GM19328 (cell line): ENCODE measurements around the gene ATP8B2.
"Not testable (repeated sequence)": the region's sequence is repeated elsewhere in the genome, so short reads cannot be mapped to it uniquely, and the experiment has no call there.

Experiments
- ATAC-seq: cut with Tn5 transposase; IDR thresholded peaks from one replicate; pipeline ENCODE4 v1.9.1; 2021; ENCODE audit warnings: mild to moderate bottlenecking, moderate library complexity; ENCODE audit not compliant: unreplicated experiment

The ATP8B2 gene

GRCh38 chr1:154324241-154324640, 1.1 kb upstream of the ATP8B2 start:
- no peak for ATAC-seq

GRCh38 chr1:154325583-154326545, 539 bp downstream of the ATP8B2 start:
- ATAC-seq, result no peak

- ATAC-seq, result no peak
Measured at GRCh38 chr1:154326546-154327465, 1.5 kb downstream of the ATP8B2 start.

GRCh38 chr1:154327466-154328317, 2.4 kb downstream of the ATP8B2 start:
- no peak for ATAC-seq

- no peak for ATAC-seq
Measured at GRCh38 chr1:154328318-154329151, 3.2 kb downstream of the ATP8B2 start.

- no peak for ATAC-seq
Measured at GRCh38 chr1:154329152-154329521, 3.8 kb downstream of the ATP8B2 start.

- ATAC-seq, result no peak
Measured at GRCh38 chr1:154329551-154330131, 4.3 kb downstream of the ATP8B2 start.

- ATAC-seq, result no peak
Measured at GRCh38 chr1:154330669-154331068, 5.3 kb downstream of the ATP8B2 start.

GRCh38 chr1:154334079-154335024, 9.0 kb downstream of the ATP8B2 start:
- no peak for ATAC-seq

- ATAC-seq, result no peak
Measured at GRCh38 chr1:154335025-154335714, 9.8 kb downstream of the ATP8B2 start.

GRCh38 chr1:154337253-154337894, 12.0 kb downstream of the ATP8B2 start:
- no peak for ATAC-seq

- no peak for ATAC-seq
Measured at GRCh38 chr1:154338875-154339274, 13.6 kb downstream of the ATP8B2 start.

GRCh38 chr1:154341366-154341765, 16.0 kb downstream of the ATP8B2 start:
- not testable (repeated sequence) for ATAC-seq

- ATAC-seq, result no peak
Measured at GRCh38 chr1:154342132-154342531, 16.8 kb downstream of the ATP8B2 start.

GRCh38 chr1:154342836-154343472, 17.6 kb downstream of the ATP8B2 start:
- ATAC-seq, result no peak

GRCh38 chr1:154344977-154345837, 19.9 kb downstream of the ATP8B2 start:
- ATAC-seq, result no peak
